ENCODE data around the gene EIF4A3.

GRCh38 chr17:80153004-80153403, 6.1 kb upstream of the EIF4A3 start:
- no peak for TF ChIP-seq POLR2A (IDR thresholded peaks at IDR 0.05)
- TF ChIP-seq, protein P1, sequence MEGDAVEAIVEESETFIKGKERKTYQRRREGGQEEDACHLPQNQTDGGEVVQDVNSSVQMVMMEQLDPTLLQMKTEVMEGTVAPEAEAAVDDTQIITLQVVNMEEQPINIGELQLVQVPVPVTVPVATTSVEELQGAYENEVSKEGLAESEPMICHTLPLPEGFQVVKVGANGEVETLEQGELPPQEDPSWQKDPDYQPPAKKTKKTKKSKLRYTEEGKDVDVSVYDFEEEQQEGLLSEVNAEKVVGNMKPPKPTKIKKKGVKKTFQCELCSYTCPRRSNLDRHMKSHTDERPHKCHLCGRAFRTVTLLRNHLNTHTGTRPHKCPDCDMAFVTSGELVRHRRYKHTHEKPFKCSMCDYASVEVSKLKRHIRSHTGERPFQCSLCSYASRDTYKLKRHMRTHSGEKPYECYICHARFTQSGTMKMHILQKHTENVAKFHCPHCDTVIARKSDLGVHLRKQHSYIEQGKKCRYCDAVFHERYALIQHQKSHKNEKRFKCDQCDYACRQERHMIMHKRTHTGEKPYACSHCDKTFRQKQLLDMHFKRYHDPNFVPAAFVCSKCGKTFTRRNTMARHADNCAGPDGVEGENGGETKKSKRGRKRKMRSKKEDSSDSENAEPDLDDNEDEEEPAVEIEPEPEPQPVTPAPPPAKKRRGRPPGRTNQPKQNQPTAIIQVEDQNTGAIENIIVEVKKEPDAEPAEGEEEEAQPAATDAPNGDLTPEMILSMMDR (IDR thresholded peaks at IDR 0.05) = no peak

Measured in ovary (tissue), 3 donors.